ENCODE results near the gene PLPP3. TPM values are rescaled to one million over a fixed set of nuclear protein-coding genes. Genes with fewer than 3 reads are reported as not detected.

Gene PLPP3
- total RNA-seq, 2 experiments from 2014 or later: not detected

- intact Hi-C loops (cut with DNase I, micrococcal nuclease): no loop called here
- H3K4me3 Mint-ChIP-seq: no peak overlapping the region
- H3K9me3 Mint-ChIP-seq (ENCODE audit: low read depth): no peaks in the 10 kb centered on the region
- peaks cover 3% of the 10 kb centered on the region for H3K27me3 Mint-ChIP-seq
- H3K4me1 Mint-ChIP-seq: no peaks in the 10 kb centered on the region
- ChIA-PET POLR2A (no interaction called here), CTCF (interaction anchor here (0.5 kb wide), 1 partner anchor 66 kb away, joined by 3 read pairs; no protein-coding TSS in a partner anchor)
- H3K36me3 Mint-ChIP-seq (ENCODE audit: low read depth): no peaks in the 10 kb centered on the region
- no peak overlapping the region for H3K27ac Mint-ChIP-seq
- ATAC-seq: no peak
- no peak for DNase-seq
These were observed 116.0 kb downstream of the PLPP3 start for GRCh38 chr1:56463376-56463775.

- H3K27ac Mint-ChIP-seq: no peak overlapping the region
- ChIA-PET CTCF (no interaction called here), POLR2A (no interaction called here)
- ATAC-seq (no peak), DNase-seq (no peak)
- no peaks in the 10 kb centered on the region for H3K4me1 Mint-ChIP-seq
- H3K9me3 Mint-ChIP-seq (ENCODE audit: low read depth): no peaks in the 10 kb centered on the region
- no peaks in the 10 kb centered on the region for H3K36me3 Mint-ChIP-seq (ENCODE audit: low read depth)
- intact Hi-C loops (cut with DNase I, micrococcal nuclease): no loop called here
- H3K27me3 Mint-ChIP-seq: peaks cover 3% of the 10 kb centered on the region
- no peak overlapping the region for H3K4me3 Mint-ChIP-seq
These were observed 117.2 kb downstream of the PLPP3 start for GRCh38 chr1:56462209-56462608.

GRCh38 chr1:56461158-56462127, 117.9 kb downstream of the PLPP3 start:
- Mint-ChIP-seq H3K9me3 (ENCODE audit: low read depth) (no peaks in the 10 kb centered on the region), H3K27ac (no peak overlapping the region), H3K4me3 (no peak overlapping the region), H3K4me1 (no peaks in the 10 kb centered on the region), H3K36me3 (ENCODE audit: low read depth) (no peaks in the 10 kb centered on the region), H3K27me3 (peaks cover 3% of the 10 kb centered on the region)
- DNase-seq (no peak), ATAC-seq (no peak)
- CTCF ChIA-PET: no interaction called here
- POLR2A ChIA-PET: interaction anchor here (0.7 kb wide), 1 partner anchor 1857 kb away, joined by 3 read pairs; no protein-coding TSS in a partner anchor
- intact Hi-C loops (cut with DNase I, micrococcal nuclease): no loop called here

GRCh38 chr1:56459260-56459659, 120.1 kb downstream of the PLPP3 start:
- POLR2A ChIA-PET: no interaction called here
- intact Hi-C loops (cut with DNase I, micrococcal nuclease): no loop called here
- Mint-ChIP-seq H3K4me3 (no peak overlapping the region), H3K36me3 (ENCODE audit: low read depth) (no peaks in the 10 kb centered on the region), H3K27me3 (no peaks in the 10 kb centered on the region), H3K4me1 (no peaks in the 10 kb centered on the region), H3K9me3 (ENCODE audit: low read depth) (no peaks in the 10 kb centered on the region), H3K27ac (no peak overlapping the region)
- ATAC-seq (no peak), DNase-seq (no peak)
- CTCF ChIA-PET: interaction anchor here (0.6 kb wide), 1 partner anchor 1080 kb away, joined by 3 read pairs; no protein-coding TSS in a partner anchor

GRCh38 chr1:56457756-56458375, 121.5 kb downstream of the PLPP3 start:
- no peaks in the 10 kb centered on the region for H3K4me1 Mint-ChIP-seq
- intact Hi-C loops (cut with DNase I, micrococcal nuclease): no loop called here
- no peaks in the 10 kb centered on the region for H3K9me3 Mint-ChIP-seq (ENCODE audit: low read depth)
- no peak overlapping the region for H3K4me3 Mint-ChIP-seq
- ChIA-PET CTCF (no interaction called here), POLR2A (no interaction called here)
- DNase-seq (no peak), ATAC-seq (no peak)
- H3K27ac Mint-ChIP-seq: no peak overlapping the region
- H3K36me3 Mint-ChIP-seq (ENCODE audit: low read depth): no peaks in the 10 kb centered on the region
- peaks cover 2% of the 10 kb centered on the region for H3K27me3 Mint-ChIP-seq

GRCh38 chr1:56456435-56457101, 122.8 kb downstream of the PLPP3 start:
- intact Hi-C loops (cut with DNase I, micrococcal nuclease): no loop called here
- POLR2A ChIA-PET: no interaction called here
- ATAC-seq (no peak), DNase-seq (no peak)
- H3K4me1 Mint-ChIP-seq: no peaks in the 10 kb centered on the region
- peaks cover 2% of the 10 kb centered on the region for H3K27me3 Mint-ChIP-seq
- no peak overlapping the region for H3K4me3 Mint-ChIP-seq
- H3K36me3 Mint-ChIP-seq (ENCODE audit: low read depth): no peaks in the 10 kb centered on the region
- CTCF ChIA-PET: no interaction called here
- H3K27ac Mint-ChIP-seq: no peak overlapping the region
- no peaks in the 10 kb centered on the region for H3K9me3 Mint-ChIP-seq (ENCODE audit: low read depth)

GRCh38 chr1:56453417-56454078, 125.8 kb downstream of the PLPP3 start:
- no peak for DNase-seq
- Mint-ChIP-seq H3K27ac (no peak overlapping the region), H3K4me1 (no peaks in the 10 kb centered on the region), H3K27me3 (peaks cover 2% of the 10 kb centered on the region), H3K36me3 (ENCODE audit: low read depth) (no peaks in the 10 kb centered on the region), H3K4me3 (no peak overlapping the region), H3K9me3 (ENCODE audit: low read depth) (no peaks in the 10 kb centered on the region)
- intact Hi-C loops (cut with DNase I, micrococcal nuclease): no loop called here
- no peak for ATAC-seq
- ChIA-PET POLR2A (no interaction called here), CTCF (no interaction called here)

GRCh38 chr1:56453016-56453415, 126.3 kb downstream of the PLPP3 start:
- no peaks in the 10 kb centered on the region for H3K36me3 Mint-ChIP-seq (ENCODE audit: low read depth)
- H3K27ac Mint-ChIP-seq: no peak overlapping the region
- no peak for ATAC-seq
- H3K27me3 Mint-ChIP-seq: peaks cover 2% of the 10 kb centered on the region
- POLR2A ChIA-PET: no interaction called here
- no peaks in the 10 kb centered on the region for H3K9me3 Mint-ChIP-seq (ENCODE audit: low read depth)
- no peak overlapping the region for H3K4me3 Mint-ChIP-seq
- CTCF ChIA-PET: interaction anchor here (0.9 kb wide), 1 partner anchor 16 kb away, joined by 3 read pairs; no protein-coding TSS in a partner anchor
- intact Hi-C loops (cut with DNase I, micrococcal nuclease): no loop called here
- no peaks in the 10 kb centered on the region for H3K4me1 Mint-ChIP-seq
- no peak for DNase-seq

GRCh38 chr1:56452027-56453011, 127.0 kb downstream of the PLPP3 start:
- Mint-ChIP-seq H3K4me1 (no peaks in the 10 kb centered on the region), H3K36me3 (ENCODE audit: low read depth) (no peaks in the 10 kb centered on the region), H3K27ac (no peak overlapping the region), H3K4me3 (no peak overlapping the region), H3K9me3 (ENCODE audit: low read depth) (no peaks in the 10 kb centered on the region), H3K27me3 (peaks cover 2% of the 10 kb centered on the region)
- POLR2A ChIA-PET: no interaction called here
- no peak for DNase-seq
- CTCF ChIA-PET: interaction anchor here (0.9 kb wide), 1 partner anchor 15 kb away, joined by 3 read pairs; no protein-coding TSS in a partner anchor
- ATAC-seq: no peak
- intact Hi-C loops (cut with DNase I, micrococcal nuclease): no loop called here

GRCh38 chr1:56451491-56451890, 127.9 kb downstream of the PLPP3 start:
- Mint-ChIP-seq H3K9me3 (ENCODE audit: low read depth) (no peaks in the 10 kb centered on the region), H3K4me3 (no peak overlapping the region), H3K27me3 (peaks cover 2% of the 10 kb centered on the region), H3K27ac (no peak overlapping the region), H3K36me3 (ENCODE audit: low read depth) (no peaks in the 10 kb centered on the region), H3K4me1 (no peaks in the 10 kb centered on the region)
- DNase-seq (no peak), ATAC-seq (no peak)
- POLR2A ChIA-PET: no interaction called here
- CTCF ChIA-PET: no interaction called here
- intact Hi-C loops (cut with DNase I, micrococcal nuclease): no loop called here
